ENCODE measurements around the gene BUD23. TPM values are rescaled to one million over a fixed set of nuclear protein-coding genes. Genes with fewer than 3 reads are reported as not detected.
"Not testable (repeated sequence)": the region's sequence is repeated elsewhere in the genome, so short reads cannot be mapped to it uniquely, and the experiment has no call there.

BUD23 gene
- total RNA-seq, 1 donor from 2014 or later, result 59.3 TPM

DNA sequence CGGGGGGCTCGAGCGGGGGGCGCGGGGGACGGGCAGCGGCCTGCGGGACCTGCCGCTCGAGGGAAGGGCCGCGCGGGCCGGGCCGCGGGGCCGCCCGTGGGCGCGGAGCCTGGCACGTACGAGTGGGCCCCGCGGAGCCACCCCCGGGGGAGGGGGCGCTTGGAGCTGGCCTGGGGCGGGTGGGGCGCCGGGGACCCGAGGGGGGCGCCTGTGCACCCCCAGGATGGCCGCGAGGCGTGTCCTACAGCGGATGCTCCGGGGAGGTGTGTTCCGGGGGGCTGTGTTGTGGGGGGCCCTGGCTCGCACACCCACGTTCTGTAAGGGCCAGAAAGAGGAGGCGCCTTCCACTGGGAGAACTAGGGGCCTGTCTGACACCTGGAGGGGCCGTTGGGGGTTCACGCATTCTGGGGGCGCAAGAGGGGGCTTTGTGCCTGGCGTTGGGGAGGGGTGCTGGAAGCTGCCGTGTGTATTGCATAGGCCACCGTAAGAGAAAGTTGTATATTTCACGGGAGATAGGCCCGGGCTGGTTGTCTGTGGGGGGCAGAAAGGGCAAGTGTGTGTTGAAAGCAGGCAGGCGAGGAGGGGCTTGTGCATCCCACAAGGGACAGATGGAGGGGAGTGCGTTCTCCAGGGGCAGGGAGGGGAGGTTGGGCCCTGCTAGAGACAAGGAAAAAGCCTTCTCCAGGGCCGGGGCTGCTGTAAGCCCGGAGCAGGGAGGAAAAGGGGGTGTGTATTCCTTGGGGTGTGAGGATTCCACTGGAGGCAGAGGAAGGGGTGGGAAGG lies 15.1 kb upstream of the BUD23 start:
- no peak for DNase-seq (ENCODE audit: extremely low read depth, low read depth, low spot score)

DNA sequence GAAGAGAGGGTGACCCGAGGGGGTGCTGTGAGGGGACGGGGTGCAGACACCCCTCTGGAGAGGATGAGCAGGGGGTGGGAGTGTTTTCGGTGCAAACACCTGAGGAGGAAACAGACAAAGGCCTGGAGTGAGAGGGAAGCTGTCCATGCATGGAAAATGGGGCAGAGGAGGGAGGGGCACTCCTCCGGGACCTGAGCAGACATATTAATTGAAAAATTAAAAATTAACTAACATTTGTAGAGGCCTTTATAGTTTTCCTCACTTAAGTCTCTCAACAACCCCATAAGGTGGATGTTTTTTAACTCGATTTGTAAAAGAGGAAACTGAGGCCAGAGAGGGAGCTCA lies 14.5 kb upstream of the BUD23 start:
- DNase-seq (ENCODE audit: extremely low read depth, low read depth, low spot score), result no peak

- no peak for DNase-seq (ENCODE audit: extremely low read depth, low read depth, low spot score)
Observed at GRCh38 chr7:73669288-73669701, 14.1 kb upstream of the BUD23 start.

- no peak for DNase-seq (ENCODE audit: extremely low read depth, low read depth, low spot score)
Observed at GRCh38 chr7:73669858-73670385, 13.5 kb upstream of the BUD23 start.

DNA sequence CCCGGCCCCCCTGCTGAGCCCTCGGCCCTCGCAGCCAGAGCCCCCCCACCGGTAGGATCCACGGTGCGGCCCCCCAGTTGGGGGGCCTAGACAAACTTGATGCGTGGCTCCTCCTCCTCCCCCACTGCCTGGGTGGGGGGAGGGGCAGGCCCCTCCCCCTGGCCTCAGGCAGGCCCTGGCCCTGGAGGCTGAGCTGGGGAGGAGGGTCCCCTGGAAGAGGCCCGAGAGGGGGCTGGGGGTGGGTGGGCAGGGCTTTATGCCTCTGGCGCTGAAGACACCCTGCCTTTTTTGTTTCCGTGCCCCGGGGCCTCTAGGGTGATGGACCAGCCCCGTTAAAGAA lies 12.1 kb upstream of the BUD23 start:
- DNase-seq (ENCODE audit: extremely low read depth, low read depth, low spot score), result no peak

GRCh38 chr7:73671857-73672445 lies 11.4 kb upstream of the BUD23 start:
- DNase-seq (ENCODE audit: extremely low read depth, low read depth, low spot score), result no peak

DNA sequence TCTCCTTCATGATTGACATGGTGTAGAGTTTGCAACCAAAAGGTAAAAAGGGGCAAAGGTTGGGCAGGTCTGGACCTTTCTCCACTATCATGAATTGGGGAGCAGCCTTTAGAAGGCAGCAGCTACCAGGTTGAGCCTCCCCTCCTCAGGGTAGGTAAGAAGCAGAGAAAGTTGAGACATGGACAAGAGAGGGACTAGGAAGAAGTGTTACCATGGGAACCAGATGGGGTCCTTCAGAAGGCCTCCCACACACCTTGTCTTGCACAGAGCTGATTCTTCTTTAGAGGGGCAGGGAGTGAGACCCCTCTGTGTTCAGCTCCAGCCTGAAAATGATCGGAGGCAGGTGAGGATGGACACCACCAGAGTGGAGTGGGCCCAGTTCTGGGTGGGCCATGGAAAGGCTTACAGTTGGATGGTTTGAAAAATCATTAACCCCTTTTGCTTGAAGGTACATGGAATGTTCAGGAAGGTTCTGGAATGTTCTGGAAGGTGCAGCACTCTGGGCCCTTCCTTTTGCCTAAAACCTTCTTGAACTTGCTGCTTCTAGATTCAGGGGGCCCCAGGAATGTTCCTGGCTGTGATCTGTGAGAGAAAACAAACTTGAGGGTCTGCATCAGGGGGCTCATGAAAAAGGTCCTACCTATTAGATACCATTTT lies 8.8 kb upstream of the BUD23 start:
- DNase-seq (ENCODE audit: extremely low read depth, low read depth, low spot score), result no peak

DNA sequence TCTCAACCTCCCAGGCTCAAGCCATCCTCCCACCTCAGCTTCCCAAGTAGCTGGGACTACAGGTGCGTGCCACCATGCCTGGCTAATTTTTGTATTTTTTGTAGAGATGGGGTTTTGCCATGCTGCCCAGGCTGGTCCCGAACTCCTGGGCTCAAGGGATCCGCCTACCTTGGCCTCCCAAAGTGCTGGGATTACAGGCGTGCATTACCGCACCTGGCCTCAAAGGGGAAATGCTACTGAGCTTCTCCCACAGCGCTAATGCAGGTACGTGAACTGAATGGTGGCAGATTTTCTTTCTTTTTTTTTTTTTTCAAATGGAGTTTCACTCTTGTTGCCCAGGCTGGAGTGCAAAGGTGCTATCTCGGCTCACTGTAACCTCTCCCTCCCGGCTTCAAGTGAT lies 7.3 kb upstream of the BUD23 start:
- not testable (repeated sequence) for DNase-seq (ENCODE audit: extremely low read depth, low read depth, low spot score)

DNA sequence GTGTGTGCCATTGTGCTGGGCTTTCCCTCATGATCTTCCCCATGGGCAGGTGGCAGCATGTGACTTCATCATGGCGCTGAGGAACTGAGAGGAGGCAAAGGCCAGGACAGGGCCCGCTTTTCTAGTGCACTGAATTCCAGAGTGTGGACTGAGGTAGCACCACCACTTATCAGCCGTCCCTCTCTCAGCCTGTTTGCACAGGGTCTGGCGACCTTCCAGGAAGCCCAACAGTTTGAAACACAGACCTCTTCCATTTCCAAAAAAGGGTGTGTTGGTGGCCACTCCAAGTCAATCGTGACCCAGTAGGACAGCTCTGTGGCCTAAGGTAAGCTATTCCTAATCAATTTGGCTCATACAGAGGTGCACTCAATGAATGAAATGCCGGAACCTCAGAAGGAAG lies 4.5 kb upstream of the BUD23 start:
- no peak for DNase-seq (ENCODE audit: extremely low read depth, low read depth, low spot score)

GRCh38 chr7:73679709-73680108 lies 3.7 kb upstream of the BUD23 start:
- DNase-seq (ENCODE audit: extremely low read depth, low read depth, low spot score), result no peak

DNA sequence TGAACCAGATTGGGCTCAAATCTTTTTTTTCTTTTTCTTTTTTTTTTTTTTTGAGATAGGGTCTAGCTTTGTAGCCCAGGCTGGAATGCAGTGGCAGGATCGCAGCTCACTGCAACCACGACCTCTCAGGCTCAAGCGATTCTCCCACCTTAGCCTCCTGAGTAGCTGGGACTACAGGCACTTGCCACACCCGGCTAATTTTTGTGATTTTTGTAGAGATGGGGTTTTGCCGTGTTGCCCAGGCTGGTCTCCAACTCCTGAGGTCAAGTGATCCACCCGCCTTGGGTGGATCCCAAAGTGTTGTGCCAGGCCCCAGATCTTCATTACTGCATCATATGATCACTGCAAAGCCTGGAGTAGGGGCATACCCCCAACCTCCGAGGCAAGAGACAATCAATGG lies 2.9 kb upstream of the BUD23 start:
- DNase-seq (ENCODE audit: extremely low read depth, low read depth, low spot score), result no peak

DNA sequence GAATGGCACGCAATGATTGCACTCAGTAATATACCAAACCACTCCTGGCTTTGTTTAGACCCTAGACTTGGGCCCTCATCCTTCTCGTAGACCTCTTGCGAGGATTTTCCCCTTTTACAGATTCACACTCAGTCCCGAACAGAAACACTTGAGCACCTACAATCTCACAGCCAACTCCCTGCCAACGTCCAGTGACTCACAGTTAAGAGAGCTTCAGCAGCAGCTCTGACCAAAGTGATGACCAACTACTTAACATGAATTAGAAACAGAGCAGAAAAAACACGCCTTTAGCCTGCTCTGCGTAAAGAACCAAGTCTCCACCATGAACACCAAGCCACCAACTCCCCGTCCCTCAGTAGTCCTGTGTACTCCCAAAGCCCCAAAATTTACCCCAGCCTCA lies 2.4 kb upstream of the BUD23 start:
- no peak for DNase-seq (ENCODE audit: extremely low read depth, low read depth, low spot score)

DNA sequence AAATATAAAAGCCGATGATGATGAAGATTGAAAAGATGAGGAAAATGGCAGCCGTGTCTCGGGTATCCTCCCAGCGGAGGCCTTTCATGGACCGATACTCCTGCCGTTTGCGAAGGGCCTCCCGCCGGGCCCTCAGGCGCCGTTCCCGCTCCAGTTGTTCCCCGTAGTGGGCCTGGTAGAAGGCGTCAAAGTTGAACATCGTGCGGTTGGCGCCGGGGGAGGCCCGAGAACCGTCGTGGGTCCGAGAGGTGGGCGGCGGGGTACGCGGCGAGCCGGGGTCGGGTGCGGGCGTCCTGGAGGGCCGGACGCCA lies 697 bp upstream of the BUD23 start:
- no peak for DNase-seq (ENCODE audit: extremely low read depth, low read depth, low spot score)

DNA sequence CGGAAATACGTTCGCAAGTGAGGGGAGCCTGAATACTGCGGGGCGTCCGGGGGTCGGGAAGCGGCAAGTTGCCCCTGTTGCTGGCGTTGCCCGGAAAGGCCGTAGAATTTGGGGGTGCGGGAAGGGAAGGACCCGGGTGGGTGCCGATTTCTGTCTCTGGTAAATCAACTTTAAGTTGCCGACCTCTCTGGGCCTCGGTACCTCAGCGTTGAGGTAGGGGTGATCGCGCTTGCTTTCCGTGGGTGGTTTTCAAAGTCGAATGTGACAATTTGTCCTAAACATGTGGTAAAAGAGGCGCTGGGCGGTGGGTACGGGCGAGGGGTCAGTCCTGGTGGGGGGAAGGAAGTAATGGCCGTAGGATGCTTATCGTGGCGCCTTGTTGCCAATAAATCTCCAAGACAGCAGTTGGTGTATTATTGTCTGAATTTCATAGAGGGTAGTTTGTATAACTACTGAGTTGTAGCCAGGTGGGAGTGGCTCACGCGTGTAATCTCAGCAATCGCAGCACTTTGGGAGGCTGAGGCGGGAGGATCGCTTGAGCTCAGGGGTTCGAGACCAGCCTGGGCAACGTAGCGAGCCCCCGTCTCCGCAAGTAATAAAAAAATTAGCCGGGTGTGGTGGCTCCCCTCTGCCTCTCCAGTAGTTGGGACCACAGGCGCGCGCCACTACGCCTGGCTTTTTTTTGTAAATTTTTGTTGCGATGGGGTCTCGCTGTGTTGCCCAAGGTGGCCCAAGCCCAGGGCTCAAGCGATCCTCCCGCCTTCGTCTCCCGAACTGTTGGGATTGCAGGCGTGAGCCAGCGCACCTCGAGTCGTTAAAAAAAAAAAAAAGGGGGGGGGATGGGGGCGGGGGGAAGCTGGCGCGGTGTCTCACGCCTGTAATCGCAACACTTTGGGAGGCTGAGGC lies 644 bp downstream of the BUD23 start:
- no peak for DNase-seq (ENCODE audit: extremely low read depth, low read depth, low spot score)

GRCh38 chr7:73685311-73685710 lies 1.9 kb downstream of the BUD23 start:
- no peak for DNase-seq (ENCODE audit: extremely low read depth, low read depth, low spot score)

GRCh38 chr7:73688288-73688687 lies 4.9 kb downstream of the BUD23 start:
- no peak for DNase-seq (ENCODE audit: extremely low read depth, low read depth, low spot score)

GRCh38 chr7:73690646-73691045 lies 7.2 kb downstream of the BUD23 start:
- DNase-seq (ENCODE audit: extremely low read depth, low read depth, low spot score), result no peak

DNA sequence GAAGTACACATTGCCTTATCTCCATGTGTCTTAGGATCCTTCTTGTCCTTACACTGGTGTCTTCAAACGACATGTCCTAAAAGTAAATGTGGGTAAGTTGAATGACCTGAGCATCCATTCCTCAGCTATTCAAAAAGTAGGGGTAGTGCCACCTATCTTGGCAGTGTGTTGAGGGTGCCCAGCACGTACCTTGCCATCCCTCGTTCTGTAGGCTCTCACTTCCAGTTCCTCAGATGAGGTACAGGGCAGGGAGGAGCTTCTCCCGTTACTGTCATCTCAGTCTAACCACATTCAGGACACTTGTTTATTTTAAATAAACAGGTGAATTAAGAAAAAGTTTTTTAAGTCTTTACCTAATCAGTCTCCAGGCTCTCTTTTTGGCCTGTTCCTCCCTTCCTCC lies 13.0 kb downstream of the BUD23 start:
- no peak for DNase-seq (ENCODE audit: extremely low read depth, low read depth, low spot score)

DNA sequence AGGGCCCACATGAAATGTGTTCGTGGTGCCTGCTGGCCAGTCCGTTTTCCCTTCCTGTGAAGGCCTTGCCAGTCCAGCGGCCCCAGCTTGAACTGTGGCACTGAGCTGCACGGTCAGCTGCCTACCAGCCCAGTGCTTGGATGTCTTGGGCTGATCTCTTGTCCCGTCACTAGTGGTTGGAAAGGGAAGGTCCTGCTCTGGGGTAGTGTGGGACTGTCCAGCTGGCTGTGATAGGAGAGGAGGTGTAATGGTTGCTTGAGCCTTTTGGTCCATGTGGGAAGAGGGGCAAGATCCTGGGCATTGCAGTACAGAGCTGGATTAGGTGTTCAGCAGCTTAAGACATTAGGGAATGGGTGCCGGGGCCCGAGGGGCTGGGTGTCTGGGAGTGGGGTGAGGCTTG lies 15.0 kb downstream of the BUD23 start:
- no peak for DNase-seq (ENCODE audit: extremely low read depth, low read depth, low spot score)

DNA sequence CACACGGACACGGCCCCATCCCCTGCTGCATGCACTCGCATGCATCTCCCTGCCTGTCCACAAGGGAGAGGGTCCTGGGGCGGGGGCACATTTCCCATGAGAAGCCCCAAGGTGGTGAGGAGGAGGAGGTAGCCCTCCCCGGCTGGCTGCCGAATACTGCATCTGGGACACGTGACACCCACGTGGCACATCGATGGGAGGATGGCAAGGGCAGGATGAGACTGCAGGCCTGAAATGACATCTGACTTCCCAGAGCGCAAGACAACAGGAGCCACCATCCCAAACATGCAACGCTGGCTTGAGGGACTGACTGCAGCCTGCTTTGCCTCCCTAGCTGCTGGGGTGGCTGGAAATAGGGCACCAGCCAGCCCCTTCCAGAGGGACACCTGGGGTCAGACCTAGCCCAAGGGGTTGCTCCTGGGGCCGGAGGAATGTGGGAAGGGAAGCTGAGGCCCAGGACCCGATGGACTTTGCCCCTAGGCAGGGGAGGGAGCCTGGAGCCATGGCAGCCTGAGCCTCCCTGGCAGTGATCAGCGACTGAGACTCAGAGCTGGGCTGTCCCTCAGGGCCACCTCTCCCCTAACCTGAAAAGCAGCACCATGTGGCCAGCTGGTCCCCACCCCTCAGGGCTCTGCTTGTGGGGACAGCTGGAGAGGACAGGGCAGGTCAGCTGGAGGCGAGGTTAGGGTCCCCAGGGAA lies 16.1 kb downstream of the BUD23 start:
- no peak for DNase-seq (ENCODE audit: extremely low read depth, low read depth, low spot score)

- DNase-seq (ENCODE audit: extremely low read depth, low read depth, low spot score), result no peak
Observed at GRCh38 chr7:73700069-73700423, 16.6 kb downstream of the BUD23 start.
